B cell (primary cell): ENCODE measurements around the gene TP53BP2. TPM values are rescaled to one million over a fixed set of nuclear protein-coding genes. Genes with fewer than 3 reads are reported as not detected.

ENCODE experiments used
- ATAC-seq: fragments of 200-7000 bp; cut with Tn5 transposase; one replicate; pipeline ENCODE4 v1.10.0; 2021; ENCODE audit warnings: low read depth, mild to moderate bottlenecking, moderate number of reproducible peaks, moderate library complexity
- CTCF ChIA-PET: fragments of 350-600 bp; sonication (Branson Sonifier 250); formaldehyde crosslinking; loops from one replicate; lab custom pipeline; 2021; ENCODE audit warnings: antibody characterized with exemption, inconsistent platforms; lab: Charles Lee
- POLR2A ChIA-PET: fragments of 350-600 bp; sonication (Branson Sonifier 250); formaldehyde crosslinking; loops from one replicate; lab custom pipeline; 2021; ENCODE audit warnings: antibody characterized with exemption; lab: Charles Lee
- DNase-seq: peaks from one replicate; pipeline ENCODE4 v3.0.0; 2013
- H2AFZ ChIP-seq: 2 replicates; pipeline ENCODE4 v1.6.1; 2012; ENCODE audit warnings: mild to moderate bottlenecking, low read depth, low read length; ENCODE audit not compliant: insufficient read depth, poor library complexity, severe bottlenecking
- H3K27ac ChIP-seq, 2 donors: 1 replicate in 1 of 2; 2 replicates in 1 of 2; pipeline ENCODE4 v1.5.1; 2012 to 2013; ENCODE audit warnings: low read length in 2 of 2, mild to moderate bottlenecking in 2 of 2, moderate library complexity in 1 of 2
- H3K27me3 ChIP-seq, 4 experiments: fragments of 200-600 bp in 1 of 4; sonication (generic) in 1 of 4; replicated peaks in 1 of 4; 1 replicate in 2 of 4; 2 replicates in 2 of 4; pipeline versions ENCODE4 v1.6.1 to v1.7.0; 2013 to 2016; ENCODE audit warnings: low read length in 3 of 4, mild to moderate bottlenecking in 2 of 4, mixed read lengths in 1 of 4, moderate library complexity in 1 of 4; ENCODE audit not compliant: insufficient read depth in 4 of 4, control insufficient read depth in 3 of 4; ENCODE audit errors: control extremely low read depth in 1 of 4
- H3K36me3 ChIP-seq, 2 experiments: replicated peaks in 1 of 2; 1 replicate in 1 of 2; 2 replicates in 1 of 2; pipeline versions ENCODE4 v1.6.1 to v1.7.1; 2013; ENCODE audit warnings: low read length in 1 of 2; ENCODE audit not compliant: insufficient read depth in 2 of 2, control insufficient read depth in 1 of 2; ENCODE audit errors: control extremely low read depth in 1 of 2, extremely low read depth in 1 of 2
- H3K4me1 ChIP-seq, 2 donors: fragments of 200-600 bp in 1 of 2; sonication (generic) in 1 of 2; 1 replicate in 1 of 2; 2 replicates in 1 of 2; pipeline versions ENCODE4 v1.5.1 to v1.6.1; 2013 to 2017; ENCODE audit warnings: low read length in 2 of 2; ENCODE audit not compliant: control insufficient read depth in 2 of 2, insufficient read depth in 2 of 2
- H3K4me2 ChIP-seq: replicated peaks from 2 replicates; pipeline ENCODE3; 2012; ENCODE audit warnings: mild to moderate bottlenecking, low read depth, low read length; ENCODE audit not compliant: poor library complexity, severe bottlenecking
- H3K4me3 ChIP-seq, 5 experiments: fragments of 200-600 bp in 1 of 5; sonication (generic) in 1 of 5; 1 replicate in 3 of 5; 2 replicates in 2 of 5; pipeline versions ENCODE4 v1.5.1 to v1.7.0; 2011 to 2016; ENCODE audit warnings: low read length in 4 of 5, mild to moderate bottlenecking in 4 of 5, low read depth in 2 of 5, control low read depth in 1 of 5, moderate library complexity in 1 of 5; ENCODE audit not compliant: insufficient read depth in 1 of 5; ENCODE audit errors: control extremely low read depth in 1 of 5, extremely low read depth in 1 of 5
- H3K79me2 ChIP-seq: fragments of 200-600 bp; sonication (generic); one replicate; pipeline ENCODE4 v1.6.0; 2016; ENCODE audit warnings: low read length; ENCODE audit not compliant: control insufficient read depth, insufficient read depth
- H3K9ac ChIP-seq: fragments of 200-600 bp; sonication (generic); 2 replicates; pipeline ENCODE4 v1.6.1; 2017; ENCODE audit warnings: mild to moderate bottlenecking, low read length, moderate library complexity
- H3K9me3 ChIP-seq, 3 donors: one replicate each; pipeline versions ENCODE4 v1.6.1 to v1.7.1; 2013; ENCODE audit warnings: low read length in 2 of 3; ENCODE audit not compliant: control insufficient read depth in 2 of 3, insufficient read depth in 1 of 3; ENCODE audit errors: control extremely low read depth in 1 of 3
- H4K20me1 ChIP-seq: 2 replicates; pipeline ENCODE4 v1.6.0; 2012; ENCODE audit warnings: mild to moderate bottlenecking, low read length; ENCODE audit not compliant: insufficient read depth, control insufficient read depth, poor library complexity, severe bottlenecking
- H3K27ac Mint-ChIP-seq: one replicate; pipeline ENCODE4 v1.8.0; 2021; ENCODE audit warnings: mixed read lengths
- H3K27me3 Mint-ChIP-seq: one replicate; pipeline ENCODE4 v1.8.0; 2021; ENCODE audit warnings: mixed read lengths
- H3K4me1 Mint-ChIP-seq: one replicate; pipeline ENCODE4 v1.8.0; 2021; ENCODE audit warnings: mixed read lengths
- H3K4me3 Mint-ChIP-seq: one replicate; pipeline ENCODE4 v1.8.0; 2021; ENCODE audit warnings: mixed read lengths
- H3K9me3 Mint-ChIP-seq: one replicate; pipeline ENCODE4 v1.8.0; 2022; ENCODE audit warnings: mixed read lengths; ENCODE audit not compliant: insufficient read depth
- CTCF ChIP-seq: fragments of 200-600 bp; IDR thresholded peaks from one replicate; pipeline ENCODE4 v1.8.0; 2022; ENCODE audit warnings: antibody characterized with exemption, mild to moderate bottlenecking
- EZH2 ChIP-seq: IDR thresholded peaks from 2 replicates; pipeline ENCODE4 v1.6.1; 2012; ENCODE audit warnings: borderline replicate concordance, low read depth, mild to moderate bottlenecking, moderate library complexity, low read length; ENCODE audit not compliant: insufficient read depth, poor library complexity, severe bottlenecking
- WGBS: methylation state at CpG from one replicate; pipeline ENCODE4 v1.1.5; 2013; ENCODE audit warnings: missing lambda C conversion rate; ENCODE audit not compliant: insufficient coverage; 5-methylcytosine and 5-hydroxymethylcytosine counted together
- intact Hi-C: fragments of 100-400 bp; cut with micrococcal nuclease; formaldehyde crosslinking; loops from one replicate; pipeline ENCODE4 v1.10.0; 2022
- polyA plus RNA-seq: library from polyadenylated mRNA; depleted of rRNA; stranded (reverse); fragments of >200 nt; gene quantifications from 2 replicates; pipeline ENCODE4 v1.2.3, GENCODE V29; 2012
- total RNA-seq, 2 donors: library from RNA; stranded (reverse); fragments of 120-200 nt in 1 of 2; gene quantifications; 1 replicate in 1 of 2; 2 replicates in 1 of 2; pipeline versions ENCODE4 v1.2.3 to v1.2.4, GENCODE V29; 2013 to 2022

Gene TP53BP2
- total and polyA plus RNA-seq, 2 donors (not counting 1 experiment from before 2014, with no cell fraction given) = 10.8 to 40.0 TPM

- Histone ChIP-seq H3K9ac (no peak overlapping the region), H3K36me3 (no peaks in the 10 kb centered on the region), H3K27me3 (no peaks in the 10 kb centered on the region), H3K9me3 (no peaks in the 10 kb centered on the region), H3K4me2 (no peak overlapping the region), H4K20me1 (peaks cover 61% of the 10 kb centered on the region), H3K79me2 (peaks cover 90% of the 10 kb centered on the region), H2AFZ (no peak overlapping the region), H3K4me3 (no peak overlapping the region), H3K4me1 (peaks cover 13 to 22% of the 10 kb centered on the region in 2 donors), H3K27ac (no peak overlapping the region)
- Mint-ChIP-seq H3K9me3 (no peaks in the 10 kb centered on the region), H3K4me1 (peaks cover 34% of the 10 kb centered on the region), H3K27ac (no peak overlapping the region), H3K4me3 (no peak overlapping the region), H3K27me3 (no peaks in the 10 kb centered on the region)
- no peak for ATAC-seq
- DNase-seq = no peak
- 100% methylated on average over 3 of the region's 5 CpGs for whole genome bisulfite sequencing
- CTCF ChIA-PET = interaction anchor here (1.0 to 2.2 kb wide), 2 partner anchors 14 to 27 kb away, joined by 4 to 6 read pairs; no protein-coding TSS in a partner anchor
- POLR2A ChIA-PET = no interaction called here
- intact Hi-C loops = no loop called here
- TF ChIP-seq EZH2 (no peak), CTCF (no peak)
Measured at GRCh38 chr1:223838125-223838854, 7.5 kb downstream of the TP53BP2 start.

- peaks cover 15 to 24% of the 10 kb centered on the region in 2 donors for H3K4me1 ChIP-seq
- H3K79me2 ChIP-seq = peaks cover 88% of the 10 kb centered on the region
- H3K9me3 Mint-ChIP-seq = no peaks in the 10 kb centered on the region
- H3K4me3 ChIP-seq = no peak overlapping the region
- TF ChIP-seq CTCF = no peak
- 89% methylated on average over 9 of the region's 10 CpGs for WGBS
- no peak overlapping the region for H2AFZ ChIP-seq
- no peak overlapping the region for H3K27ac ChIP-seq
- POLR2A ChIA-PET = no interaction called here
- H3K36me3 ChIP-seq = no peaks in the 10 kb centered on the region
- H3K4me3 Mint-ChIP-seq = no peak overlapping the region
- no peaks in the 10 kb centered on the region for H3K9me3 ChIP-seq
- H3K27ac Mint-ChIP-seq = no peak overlapping the region
- H4K20me1 ChIP-seq = peaks cover 60% of the 10 kb centered on the region
- no peak overlapping the region for H3K9ac ChIP-seq
- H3K27me3 Mint-ChIP-seq = no peaks in the 10 kb centered on the region
- H3K4me1 Mint-ChIP-seq = peaks cover 35% of the 10 kb centered on the region
- CTCF ChIA-PET = interaction anchor here (2.2 kb wide), 1 partner anchor 26 kb away, joined by 6 read pairs; no protein-coding TSS in a partner anchor
- intact Hi-C loops = no loop called here
- no peaks in the 10 kb centered on the region for H3K27me3 ChIP-seq
- DNase-seq = no peak
- no peak overlapping the region for H3K4me2 ChIP-seq
- ATAC-seq = no peak
Measured at GRCh38 chr1:223837687-223838086, 8.1 kb downstream of the TP53BP2 start.
